ENCODE results near the gene SRSF1. TPM values are rescaled to one million over a fixed set of nuclear protein-coding genes. Genes with fewer than 3 reads are reported as not detected.
A peak's percentile ranks its signal among the peaks of the same experiment; 100 is the strongest.

Gene SRSF1, protein sequence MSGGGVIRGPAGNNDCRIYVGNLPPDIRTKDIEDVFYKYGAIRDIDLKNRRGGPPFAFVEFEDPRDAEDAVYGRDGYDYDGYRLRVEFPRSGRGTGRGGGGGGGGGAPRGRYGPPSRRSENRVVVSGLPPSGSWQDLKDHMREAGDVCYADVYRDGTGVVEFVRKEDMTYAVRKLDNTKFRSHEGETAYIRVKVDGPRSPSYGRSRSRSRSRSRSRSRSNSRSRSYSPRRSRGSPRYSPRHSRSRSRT
- total RNA-seq (2021): 462 and 470 TPM in 2 replicates
- long read RNA-seq, transcript SRSF1-201 (4 exons, 1,513 nt): major isoform, 1,509 of 1,622 reads
- long read RNA-seq, transcript SRSF1-205 (3 exons, 3,117 nt): minor isoform, 25 of 1,622 reads
- long read RNA-seq, transcript SRSF1-204 (4 exons, 1,720 nt): minor isoform, 7 of 1,622 reads
- long read RNA-seq, partial matches to known transcripts: 8 of 1,622 reads
- long read RNA-seq, other reads (novel, unspliced or antisense): 72 of 1,622 reads

DNA sequence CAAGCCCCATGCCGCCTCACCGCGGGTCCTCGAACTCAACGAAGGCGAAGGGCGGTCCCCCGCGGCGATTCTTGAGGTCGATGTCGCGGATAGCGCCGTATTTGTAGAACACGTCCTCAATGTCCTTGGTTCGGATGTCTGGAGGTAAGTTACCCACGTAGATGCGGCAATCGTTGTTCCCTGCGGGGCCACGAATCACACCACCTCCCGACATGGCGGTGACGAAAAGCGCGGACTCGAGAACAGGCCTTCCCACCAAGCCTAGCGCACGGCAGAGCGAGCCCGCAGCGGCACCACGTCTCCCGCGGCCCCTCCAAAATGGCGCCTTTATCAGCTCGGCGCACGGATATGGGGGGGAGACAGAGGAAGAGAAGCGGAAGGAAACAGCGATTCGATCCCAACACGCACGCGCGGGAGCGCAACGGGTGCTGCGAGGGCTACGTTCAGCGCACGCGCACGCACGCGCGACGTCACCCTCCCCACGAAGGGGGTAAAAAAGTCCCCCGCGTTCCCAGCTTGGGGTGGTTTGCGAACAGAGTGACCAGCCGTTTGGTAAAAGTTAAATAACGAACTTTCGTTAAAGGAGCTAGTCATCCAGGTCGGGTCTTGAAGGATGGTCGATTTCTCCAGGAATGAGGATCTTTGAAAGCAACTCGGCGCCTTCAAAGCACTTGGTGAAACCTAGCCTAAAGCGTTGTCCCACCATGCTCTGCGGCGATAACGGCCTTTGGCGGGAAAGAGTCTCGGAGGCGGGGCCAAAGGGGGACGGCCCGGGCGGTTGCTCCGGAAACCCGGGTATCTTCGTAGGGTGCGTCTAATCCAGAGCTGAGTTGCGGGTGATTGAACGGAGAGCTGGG lies at the start of gene SRSF1:
Gene SRSF1, minus strand, starts transcription at position 323 of the 857 bp plus-strand sequence. Its CDS starts 109 bp downstream, at position 214.
- Mint-ChIP-seq H3K4me3 (peak within 1 kb of the TSS; percentile 100), H3K4me1 (peaks cover 31 to 39% of the 10 kb centered on the region in 2 experiments), H3K9me3 (peaks cover 3 to 9% of the 10 kb centered on the region in 2 experiments; a peak in 2 of 5 replicates), H3K36me3 (ENCODE audit: insufficient read depth in 1 of 3, low read depth in 3 of 3) (peaks cover 43 to 55% (median 53%) of the 10 kb centered on the region in 3 experiments), H3K27ac (peak within 1 kb of the TSS; percentile 100), H3K27me3 (ENCODE audit: low read depth) (peaks cover 3% of the 10 kb centered on the region; the same call in 1 of the 2 replicates)
- peak within 1 kb of the TSS; percentile 76; the same call in 1 of the 2 replicates for H3K4ac ChIP-seq (ENCODE audit: low read depth, low read length)
- peak within 1 kb of the TSS; percentile 96 for H3K9ac ChIP-seq (ENCODE audit: extremely low read depth, insufficient read length, low read length)
- no peak within 1 kb of the TSS for H2BK15ac ChIP-seq (ENCODE audit: low read depth, low read length)
- peak within 1 kb of the TSS; percentile 98 for H3K4me2 ChIP-seq (ENCODE audit: insufficient read depth, insufficient read length, low read length)
- H2BK12ac ChIP-seq (ENCODE audit: insufficient read length, low read depth, low read length): no peak within 1 kb of the TSS
- H2BK5ac ChIP-seq (ENCODE audit: insufficient read length, low read length): peak within 1 kb of the TSS; percentile 56
- H3K14ac ChIP-seq (ENCODE audit: insufficient read depth, low read length): peak within 1 kb of the TSS; percentile 97
- H3K4me1 ChIP-seq (ENCODE audit: insufficient read depth, low read length): peaks cover 3% of the 10 kb centered on the region; the same call in 1 of the 2 replicates
- no peaks in the 10 kb centered on the region for H3K79me1 ChIP-seq (ENCODE audit: insufficient read depth, low read depth, low read length, poor library complexity, severe bottlenecking)
- no peak within 1 kb of the TSS for H3K23ac ChIP-seq (ENCODE audit: insufficient read length, low read depth, low read length)
- H2AFZ ChIP-seq (ENCODE audit: low read length): no peak within 1 kb of the TSS
- peak; percentile 99 for DNase-seq
- no peak within 1 kb of the TSS for H3T11ph ChIP-seq (ENCODE audit: low read length)
- TF ChIP-seq, protein P1, sequence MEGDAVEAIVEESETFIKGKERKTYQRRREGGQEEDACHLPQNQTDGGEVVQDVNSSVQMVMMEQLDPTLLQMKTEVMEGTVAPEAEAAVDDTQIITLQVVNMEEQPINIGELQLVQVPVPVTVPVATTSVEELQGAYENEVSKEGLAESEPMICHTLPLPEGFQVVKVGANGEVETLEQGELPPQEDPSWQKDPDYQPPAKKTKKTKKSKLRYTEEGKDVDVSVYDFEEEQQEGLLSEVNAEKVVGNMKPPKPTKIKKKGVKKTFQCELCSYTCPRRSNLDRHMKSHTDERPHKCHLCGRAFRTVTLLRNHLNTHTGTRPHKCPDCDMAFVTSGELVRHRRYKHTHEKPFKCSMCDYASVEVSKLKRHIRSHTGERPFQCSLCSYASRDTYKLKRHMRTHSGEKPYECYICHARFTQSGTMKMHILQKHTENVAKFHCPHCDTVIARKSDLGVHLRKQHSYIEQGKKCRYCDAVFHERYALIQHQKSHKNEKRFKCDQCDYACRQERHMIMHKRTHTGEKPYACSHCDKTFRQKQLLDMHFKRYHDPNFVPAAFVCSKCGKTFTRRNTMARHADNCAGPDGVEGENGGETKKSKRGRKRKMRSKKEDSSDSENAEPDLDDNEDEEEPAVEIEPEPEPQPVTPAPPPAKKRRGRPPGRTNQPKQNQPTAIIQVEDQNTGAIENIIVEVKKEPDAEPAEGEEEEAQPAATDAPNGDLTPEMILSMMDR (conservative IDR thresholded peaks at IDR 0.05): no peak
- peak within 1 kb of the TSS; percentile 80 for H4K8ac ChIP-seq (replicated peaks; ENCODE audit: insufficient read length, low read depth, low read length)
- no peaks in the 10 kb centered on the region for H3K9me3 ChIP-seq (ENCODE audit: control insufficient read depth, low read depth, low read length)
- WGBS (ENCODE audit: extremely low coverage, insufficient read length, low lambda C conversion rate): no CpG with 5 or more reads among the region's 86 CpGs
- H4K91ac ChIP-seq (ENCODE audit: insufficient read length, low read depth, low read length): peak within 1 kb of the TSS; percentile 88
- no peaks in the 10 kb centered on the region for H3K27me3 ChIP-seq (ENCODE audit: insufficient read depth, low read length)
- H2BK120ac ChIP-seq (ENCODE audit: low read depth, low read length, poor library complexity, severe bottlenecking): peak within 1 kb of the TSS; percentile 2
- peak within 1 kb of the TSS; percentile 95 for H4K5ac ChIP-seq (ENCODE audit: insufficient read length, low read depth, low read length)
- H4K20me1 ChIP-seq (ENCODE audit: control insufficient read depth, insufficient read depth, insufficient read length): no peaks in the 10 kb centered on the region
- H3K79me2 ChIP-seq (ENCODE audit: insufficient read depth, low read length): peaks cover 22% of the 10 kb centered on the region
- peaks cover 9% of the 10 kb centered on the region for H3K23me2 ChIP-seq (ENCODE audit: insufficient read length, low read depth, low read length, poor library complexity, severe bottlenecking)
- peak within 1 kb of the TSS; percentile 89 for H3K27ac ChIP-seq (ENCODE audit: insufficient read length, low read depth, low read length)
- no peak within 1 kb of the TSS for H2BK20ac ChIP-seq (ENCODE audit: low read depth, low read length, poor library complexity, severe bottlenecking)
- peak within 1 kb of the TSS; percentile 94 for H3K18ac ChIP-seq (ENCODE audit: insufficient read length, low read depth, low read length)
- H3K56ac ChIP-seq (ENCODE audit: insufficient read length, low read depth, low read length): peak within 1 kb of the TSS; percentile 77
- H2AK5ac ChIP-seq (ENCODE audit: insufficient read length, low read length): peak within 1 kb of the TSS; percentile 2

All from H9 (cell line).